ENCODE measurements around the gene DPYD. TPM values are rescaled to one million over a fixed set of nuclear protein-coding genes. Genes with fewer than 3 reads are reported as not detected.

Gene DPYD
- total RNA-seq, 1 experiment from 2014 or later: 0.46 TPM

GRCh38 chr1:97660431-97661105, 260.3 kb downstream of the DPYD start:
- TF ChIP-seq ATF6 (CRISPR knock-in tag; IDR thresholded peaks at IDR 0.05) (no peak), JAZF1 (CRISPR knock-in tag; IDR thresholded peaks at IDR 0.05) (no peak), IRF1 (CRISPR knock-in tag; IDR thresholded peaks at IDR 0.05) (no peak), MXD4 (CRISPR knock-in tag; IDR thresholded peaks at IDR 0.05; ENCODE audit: borderline replicate concordance) (no peak), IRF2 (CRISPR knock-in tag; IDR thresholded peaks at IDR 0.05; ENCODE audit: borderline replicate concordance, low read depth) (no peak), TEAD4 (CRISPR knock-in tag; IDR thresholded peaks at IDR 0.05) (no peak), USF1 (CRISPR knock-in tag; IDR thresholded peaks at IDR 0.05) (no peak), E2F5 (CRISPR knock-in tag; IDR thresholded peaks at IDR 0.05) (no peak), PRRX2 (CRISPR knock-in tag; IDR thresholded peaks at IDR 0.05) (no peak)
- ChIA-PET POLR2A (no interaction called here), CTCF (no interaction called here)
- H3K4me3 Mint-ChIP-seq: no peak overlapping the region
- DNase-seq (ENCODE audit: low spot score) (no peak), ATAC-seq (no peak)
- no peaks in the 10 kb centered on the region for H3K36me3 Mint-ChIP-seq
- H3K4me1 Mint-ChIP-seq: peaks cover 9% of the 10 kb centered on the region
- H3K27me3 Mint-ChIP-seq (ENCODE audit: low read depth): no peaks in the 10 kb centered on the region; the same call in 1 of the 2 replicates
- no peaks in the 10 kb centered on the region for H3K9me3 Mint-ChIP-seq
- no peak overlapping the region for H3K27ac Mint-ChIP-seq

GRCh38 chr1:97654876-97655585, 265.8 kb downstream of the DPYD start:
- H3K9me3 Mint-ChIP-seq: no peaks in the 10 kb centered on the region
- peaks cover 8% of the 10 kb centered on the region for H3K4me1 Mint-ChIP-seq
- no peak for ATAC-seq
- no peak for DNase-seq (ENCODE audit: low spot score)
- no peak overlapping the region for H3K4me3 Mint-ChIP-seq
- TF ChIP-seq E2F1 (CRISPR knock-in tag; IDR thresholded peaks at IDR 0.05): no peak
- TF ChIP-seq ZNF232 (CRISPR knock-in tag; IDR thresholded peaks at IDR 0.05): no peak
- TF ChIP-seq ZNF317 (CRISPR knock-in tag; IDR thresholded peaks at IDR 0.05; ENCODE audit: borderline replicate concordance, low read depth): no peak
- TF ChIP-seq E2F4 (CRISPR knock-in tag; IDR thresholded peaks at IDR 0.05; ENCODE audit: borderline replicate concordance, low read depth): no peak
- TF ChIP-seq AR (CRISPR knock-in tag; IDR thresholded peaks at IDR 0.05): no peak
- no peak overlapping the region for H3K27ac Mint-ChIP-seq
- no peaks in the 10 kb centered on the region for H3K27me3 Mint-ChIP-seq (ENCODE audit: low read depth)
- no peaks in the 10 kb centered on the region for H3K36me3 Mint-ChIP-seq
- CTCF ChIA-PET: no interaction called here
- POLR2A ChIA-PET: no interaction called here

All from WTC11 (cell line).